Smooth muscle cell (in vitro differentiated cells): ENCODE measurements around the gene CAPN1. TPM values are rescaled to one million over a fixed set of nuclear protein-coding genes. Genes with fewer than 3 reads are reported as not detected.

Experiments used
- DNase-seq: peaks from one replicate; lab custom pipeline; 2025; ENCODE audit not compliant: unreplicated experiment; lab: John Stamatoyannopoulos, UW
- H2AFZ ChIP-seq: fragments of 200-600 bp; sonication (generic); 2 replicates; pipeline ENCODE4 v1.6.0; 2016; ENCODE audit warnings: antibody characterized with exemption, low read depth, mild to moderate bottlenecking
- H3F3A ChIP-seq: fragments of 200-600 bp; sonication (generic); 2 replicates; pipeline ENCODE4 v1.6.0; 2017; ENCODE audit warnings: antibody characterized with exemption, low read depth
- H3K27ac ChIP-seq: fragments of 200-600 bp; sonication (generic); 2 replicates; pipeline ENCODE4 v1.5.1; 2016; ENCODE audit warnings: low read depth, mild to moderate bottlenecking
- H3K27me3 ChIP-seq: fragments of 200-600 bp; sonication (generic); 2 replicates; pipeline ENCODE4 v1.6.1; 2016; ENCODE audit warnings: low read depth, mild to moderate bottlenecking
- H3K36me3 ChIP-seq: fragments of 200-600 bp; sonication (generic); 2 replicates; pipeline ENCODE4 v1.5.1; 2016; ENCODE audit warnings: low read depth
- H3K4me1 ChIP-seq: fragments of 200-600 bp; sonication (generic); 2 replicates; pipeline ENCODE4 v1.5.1; 2016; ENCODE audit warnings: low read depth
- H3K4me2 ChIP-seq: fragments of 200-600 bp; sonication (generic); 2 replicates; pipeline ENCODE4 v1.6.0; 2016; ENCODE audit warnings: mild to moderate bottlenecking
- H3K4me3 ChIP-seq: fragments of 200-600 bp; sonication (generic); 2 replicates; pipeline ENCODE4 v1.5.1; 2016; ENCODE audit warnings: mild to moderate bottlenecking
- H3K79me2 ChIP-seq: fragments of 200-600 bp; sonication (generic); 2 replicates; pipeline ENCODE4 v1.6.0; 2016; ENCODE audit warnings: low read depth, mild to moderate bottlenecking
- H3K9ac ChIP-seq: fragments of 200-600 bp; sonication (generic); 2 replicates; pipeline ENCODE4 v1.6.0; 2016; ENCODE audit warnings: low read depth
- H3K9me3 ChIP-seq: fragments of 200-600 bp; sonication (generic); replicated peaks from 2 replicates; pipeline ENCODE4 v1.5.1; 2016; ENCODE audit warnings: low read depth
- H4K20me1 ChIP-seq: fragments of 200-600 bp; sonication (generic); 2 replicates; pipeline ENCODE4 v1.6.0; 2016; ENCODE audit warnings: low read depth
- CTCF ChIP-seq: fragments of 200-600 bp; sonication (generic); IDR thresholded peaks from 2 replicates; pipeline ENCODE4 v1.5.1; 2017; ENCODE audit warnings: borderline replicate concordance, mild to moderate bottlenecking, antibody characterized with exemption; ENCODE audit not compliant: insufficient read depth, poor library complexity, severe bottlenecking
- WGBS: methylation state at CpG from one replicate; pipeline ENCODE4 v1.1.7; 2016; ENCODE audit warnings: low lambda C conversion rate; 5-methylcytosine and 5-hydroxymethylcytosine counted together
- polyA plus RNA-seq: library from polyadenylated mRNA; unstranded; fragments of >200 nt; fragmentation: Nextera tagmentation; extraction: Ambion mirVana; gene quantifications from 2 replicates; pipeline ENCODE4 v1.2.1, GENCODE V29; 2016
- total RNA-seq: library from RNA; depleted of rRNA; stranded (reverse); fragments of >200 nt; gene quantifications from 2 replicates; pipeline ENCODE4 v1.2.3, GENCODE V29; 2014

Gene CAPN1
- total RNA-seq (93.0 and 126 TPM in 2 replicates), polyA plus RNA-seq (109 and 149 TPM in 2 replicates)

DNA sequence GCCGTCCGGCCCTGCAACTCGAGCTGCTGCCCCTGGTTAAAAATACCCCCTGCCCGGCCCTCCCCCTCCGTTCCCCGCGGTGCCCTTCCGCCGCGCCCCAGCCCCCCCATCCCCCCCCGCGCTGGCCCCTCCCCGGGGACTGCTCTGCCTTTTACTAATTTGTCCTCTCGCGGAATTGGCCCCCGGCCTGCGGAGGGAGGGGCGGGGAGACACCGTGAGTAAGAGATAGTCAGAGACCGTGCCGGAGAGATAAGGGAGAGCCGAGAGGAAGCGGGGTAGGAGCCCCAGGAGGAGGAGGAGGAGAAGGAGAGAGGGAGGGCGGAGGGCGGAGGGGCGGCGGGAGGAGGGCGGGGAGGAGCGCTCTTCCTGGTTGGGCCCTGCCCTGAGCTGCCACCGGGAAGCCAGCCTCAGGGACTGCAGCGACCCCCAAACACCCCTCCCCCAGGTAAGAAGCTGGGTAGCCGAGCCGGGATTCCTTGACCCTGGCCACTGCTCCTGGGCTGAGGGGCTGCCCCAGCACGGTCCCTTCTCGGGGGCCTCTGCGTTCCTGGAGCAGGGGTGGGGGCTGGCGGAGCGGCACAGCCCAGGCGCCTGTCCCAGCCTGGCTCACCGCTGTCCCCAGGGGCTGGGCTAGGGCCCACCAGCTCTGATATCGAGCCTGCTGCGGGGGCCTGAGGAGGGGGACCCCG is at the start of gene CAPN1:
Gene CAPN1 (plus strand): TSS at position 360 of the 689 bp plus-strand sequence. CDS start 774 bp downstream, outside the sequence.
- DNase-seq: peak; percentile 44
- Histone ChIP-seq H3K4me2 (peak within 1 kb of the TSS; percentile 97), H4K20me1 (peaks cover 33% of the 10 kb centered on the region), H3K4me3 (peak within 1 kb of the TSS; percentile 95), H3K79me2 (peaks cover 31% of the 10 kb centered on the region), H3K9ac (peak within 1 kb of the TSS; percentile 74), H3K4me1 (no peaks in the 10 kb centered on the region), H3K27ac (no peak within 1 kb of the TSS), H3K36me3 (no peaks in the 10 kb centered on the region), H3K9me3 (no peaks in the 10 kb centered on the region), H3K27me3 (no peaks in the 10 kb centered on the region), H3F3A (no peaks in the 10 kb centered on the region), H2AFZ (peak within 1 kb of the TSS; percentile 77)
- WGBS: 0% methylated on average over 18 of the region's 43 CpGs
- TF ChIP-seq CTCF: no peak

DNA sequence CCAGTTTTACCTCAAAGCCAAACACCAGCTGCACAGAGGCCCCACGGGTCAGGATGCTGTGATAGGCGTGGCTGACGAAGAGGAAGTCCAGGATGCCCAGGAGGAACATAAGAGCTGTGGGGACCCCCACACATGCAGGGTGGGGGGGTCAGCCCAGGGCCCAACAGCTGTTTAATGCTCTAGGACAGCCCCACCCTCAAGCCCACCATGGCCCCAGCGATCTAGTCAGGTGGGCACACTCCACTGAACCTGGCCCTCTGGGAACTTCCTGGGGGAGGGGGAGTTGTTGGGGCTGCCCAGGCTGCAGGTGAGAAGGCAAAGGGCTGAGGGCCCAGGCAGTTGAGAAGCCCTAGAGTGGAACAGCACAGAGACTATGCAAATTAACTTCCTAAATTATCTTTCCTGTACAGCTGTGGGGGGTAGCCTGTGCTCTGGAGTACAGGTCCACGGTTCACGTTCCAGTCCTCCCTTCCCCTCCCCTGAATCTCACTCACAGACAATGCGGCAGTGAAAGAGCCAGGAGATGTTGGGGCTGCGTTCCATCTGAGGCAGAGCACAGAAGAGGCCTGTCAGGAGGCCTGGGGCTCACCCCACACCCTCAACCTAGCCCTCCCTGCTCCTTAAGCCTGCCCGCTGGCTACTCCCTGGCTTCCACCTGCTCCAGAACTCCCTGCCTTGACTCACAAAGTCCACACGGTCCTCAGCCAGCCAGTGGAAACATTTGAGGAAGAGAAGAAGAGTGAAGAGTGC is 49.3 kb upstream of the CAPN1 start:
- peaks cover 18% of the 10 kb centered on the region for H3K79me2 ChIP-seq
- H4K20me1 ChIP-seq: peaks cover 30% of the 10 kb centered on the region
- H3K27ac ChIP-seq: no peak overlapping the region
- no peak overlapping the region for H3K9ac ChIP-seq
- no peaks in the 10 kb centered on the region for H3K9me3 ChIP-seq
- H3F3A ChIP-seq: peaks cover 9% of the 10 kb centered on the region
- peaks cover 5% of the 10 kb centered on the region for H3K4me1 ChIP-seq
- no peak overlapping the region for H2AFZ ChIP-seq
- no peaks in the 10 kb centered on the region for H3K27me3 ChIP-seq
- H3K4me2 ChIP-seq: peak overlapping the region; percentile 83
- no peak overlapping the region for H3K4me3 ChIP-seq
- no peaks in the 10 kb centered on the region for H3K36me3 ChIP-seq
- 95% methylated on average over 10 of the region's 10 CpGs for WGBS
- DNase-seq: no peak
- no peak for TF ChIP-seq CTCF

- H4K20me1 ChIP-seq: peaks cover 30% of the 10 kb centered on the region
- peaks cover 18% of the 10 kb centered on the region for H3K79me2 ChIP-seq
- H3K36me3 ChIP-seq: no peaks in the 10 kb centered on the region
Observed at GRCh38 chr11:65132988-65133700, 48.6 kb upstream of the CAPN1 start.

More at GRCh38 chr11:65132988-65133700, 48.6 kb upstream of the CAPN1 start:
- Histone ChIP-seq H3K27me3 (no peaks in the 10 kb centered on the region), H3K4me1 (peaks cover 5% of the 10 kb centered on the region), H3K27ac (peak overlapping the region; percentile 93), H3F3A (peaks cover 8% of the 10 kb centered on the region), H3K9me3 (no peaks in the 10 kb centered on the region), H3K4me3 (peak overlapping the region; percentile 65), H3K4me2 (peak overlapping the region; percentile 83), H3K9ac (peak overlapping the region; percentile 93), H2AFZ (no peak overlapping the region)
- no peak for TF ChIP-seq CTCF
- DNase-seq: no peak
- WGBS: 55% methylated on average over 18 of the region's 18 CpGs
